ENCODE data around the gene IL4R.
A peak's percentile ranks its signal among the peaks of the same experiment; 100 is the strongest.
"Not testable (repeated sequence)": the region's sequence is repeated elsewhere in the genome, so short reads cannot be mapped to it uniquely, and the experiment has no call there.

The IL4R gene

GRCh38 chr16:27313422-27314160 lies at the start of gene IL4R:
Gene IL4R, plus strand, starts transcription at chr16:27313974. Its CDS starts 26,230 bp downstream, at chr16:27340204.
- peak within 1 kb of the TSS; percentile 66 for H2AFZ ChIP-seq (ENCODE audit: low read length, unreplicated experiment)
- peaks cover 27% of the 10 kb centered on the region for H3K4me1 ChIP-seq (ENCODE audit: control insufficient read depth, insufficient read depth, low read length, unreplicated experiment)
- H3K4me3 ChIP-seq (ENCODE audit: low read depth, low read length) = peak within 1 kb of the TSS; percentile 84
- H3K27me3 ChIP-seq (ENCODE audit: insufficient read depth, low read length) = no peaks in the 10 kb centered on the region
- H3K27ac ChIP-seq (ENCODE audit: low read depth, low read length) = peak within 1 kb of the TSS; percentile 89
- H3K79me2 ChIP-seq (ENCODE audit: control insufficient read depth, insufficient read depth, low read length, unreplicated experiment) = peaks cover 33% of the 10 kb centered on the region
- H3K36me3 ChIP-seq (ENCODE audit: insufficient read depth, low read length) = no peaks in the 10 kb centered on the region

- H3K27ac ChIP-seq (ENCODE audit: low read depth, low read length) = peak overlapping the region; percentile 74
- no peak overlapping the region for H3K4me3 ChIP-seq (ENCODE audit: low read depth, low read length)
- no peak overlapping the region for H2AFZ ChIP-seq (ENCODE audit: low read length, unreplicated experiment)
- no peaks in the 10 kb centered on the region for H3K36me3 ChIP-seq (ENCODE audit: insufficient read depth, low read length)
- H3K79me2 ChIP-seq (ENCODE audit: control insufficient read depth, insufficient read depth, low read length, unreplicated experiment) = peaks cover 21% of the 10 kb centered on the region
- no peaks in the 10 kb centered on the region for H3K27me3 ChIP-seq (ENCODE audit: insufficient read depth, low read length)
- peaks cover 20% of the 10 kb centered on the region for H3K4me1 ChIP-seq (ENCODE audit: control insufficient read depth, insufficient read depth, low read length, unreplicated experiment)
These were observed 49.6 kb upstream of the IL4R start for GRCh38 chr16:27264151-27264550.

- H3K27me3 ChIP-seq (ENCODE audit: insufficient read depth, low read length) = no peaks in the 10 kb centered on the region
- no peak overlapping the region for H2AFZ ChIP-seq (ENCODE audit: low read length, unreplicated experiment)
- H3K79me2 ChIP-seq (ENCODE audit: control insufficient read depth, insufficient read depth, low read length, unreplicated experiment) = peaks cover 21% of the 10 kb centered on the region
- no peak overlapping the region for H3K4me3 ChIP-seq (ENCODE audit: low read depth, low read length)
- no peak overlapping the region for H3K27ac ChIP-seq (ENCODE audit: low read depth, low read length)
- H3K36me3 ChIP-seq (ENCODE audit: insufficient read depth, low read length) = no peaks in the 10 kb centered on the region
- H3K4me1 ChIP-seq (ENCODE audit: control insufficient read depth, insufficient read depth, low read length, unreplicated experiment) = peaks cover 26% of the 10 kb centered on the region
These were observed 47.8 kb upstream of the IL4R start for GRCh38 chr16:27265982-27266381.

GRCh38 chr16:27267037-27267677 lies 46.6 kb upstream of the IL4R start:
- Histone ChIP-seq H3K27me3 (ENCODE audit: insufficient read depth, low read length) (no peaks in the 10 kb centered on the region), H3K4me3 (ENCODE audit: low read depth, low read length) (peak overlapping the region; percentile 94; the same call in 1 of the 2 replicates), H3K4me1 (ENCODE audit: control insufficient read depth, insufficient read depth, low read length, unreplicated experiment) (peaks cover 26% of the 10 kb centered on the region), H3K79me2 (ENCODE audit: control insufficient read depth, insufficient read depth, low read length, unreplicated experiment) (peaks cover 21% of the 10 kb centered on the region), H3K27ac (ENCODE audit: low read depth, low read length) (no peak overlapping the region), H3K36me3 (ENCODE audit: insufficient read depth, low read length) (no peaks in the 10 kb centered on the region), H2AFZ (ENCODE audit: low read length, unreplicated experiment) (no peak overlapping the region)

- no peaks in the 10 kb centered on the region for H3K36me3 ChIP-seq (ENCODE audit: insufficient read depth, low read length)
- peaks cover 21% of the 10 kb centered on the region for H3K79me2 ChIP-seq (ENCODE audit: control insufficient read depth, insufficient read depth, low read length, unreplicated experiment)
- H3K4me3 ChIP-seq (ENCODE audit: low read depth, low read length) = peak within 1 kb of the TSS; percentile 94
- peak within 1 kb of the TSS; percentile 78 for H2AFZ ChIP-seq (ENCODE audit: low read length, unreplicated experiment)
- no peaks in the 10 kb centered on the region for H3K27me3 ChIP-seq (ENCODE audit: insufficient read depth, low read length)
- H3K4me1 ChIP-seq (ENCODE audit: control insufficient read depth, insufficient read depth, low read length, unreplicated experiment) = peaks cover 30% of the 10 kb centered on the region
- H3K27ac ChIP-seq (ENCODE audit: low read depth, low read length) = peak within 1 kb of the TSS; percentile 53
These were observed 45.1 kb upstream of the IL4R start, which contains the start of gene NSMCE1 for GRCh38 chr16:27268376-27269299. Gene NSMCE1, minus strand, starts transcription at chr16:27268772. Its CDS starts 11,202 bp downstream, at chr16:27257570.

- no peak overlapping the region for H2AFZ ChIP-seq (ENCODE audit: low read length, unreplicated experiment)
- H3K4me1 ChIP-seq (ENCODE audit: control insufficient read depth, insufficient read depth, low read length, unreplicated experiment) = peaks cover 29% of the 10 kb centered on the region
- peak overlapping the region; percentile 53; the same call in 1 of the 2 replicates for H3K27ac ChIP-seq (ENCODE audit: low read depth, low read length)
- H3K27me3 ChIP-seq (ENCODE audit: insufficient read depth, low read length) = no peaks in the 10 kb centered on the region
- peaks cover 21% of the 10 kb centered on the region for H3K79me2 ChIP-seq (ENCODE audit: control insufficient read depth, insufficient read depth, low read length, unreplicated experiment)
- H3K36me3 ChIP-seq (ENCODE audit: insufficient read depth, low read length) = no peaks in the 10 kb centered on the region
- H3K4me3 ChIP-seq (ENCODE audit: low read depth, low read length) = peak overlapping the region; percentile 94
These were observed 44.2 kb upstream of the IL4R start for GRCh38 chr16:27269300-27270150.

GRCh38 chr16:27270349-27270748 lies 43.4 kb upstream of the IL4R start:
- Histone ChIP-seq H3K79me2 (ENCODE audit: control insufficient read depth, insufficient read depth, low read length, unreplicated experiment) (peaks cover 21% of the 10 kb centered on the region), H3K36me3 (ENCODE audit: insufficient read depth, low read length) (no peaks in the 10 kb centered on the region), H3K4me3 (ENCODE audit: low read depth, low read length) (no peak overlapping the region), H2AFZ (ENCODE audit: low read length, unreplicated experiment) (no peak overlapping the region), H3K27me3 (ENCODE audit: insufficient read depth, low read length) (no peaks in the 10 kb centered on the region), H3K4me1 (ENCODE audit: control insufficient read depth, insufficient read depth, low read length, unreplicated experiment) (peaks cover 22% of the 10 kb centered on the region), H3K27ac (ENCODE audit: low read depth, low read length) (no peak overlapping the region)

GRCh38 chr16:27272076-27272475 lies 41.7 kb upstream of the IL4R start:
- H3K27me3 ChIP-seq (ENCODE audit: insufficient read depth, low read length) = no peaks in the 10 kb centered on the region
- no peak overlapping the region for H2AFZ ChIP-seq (ENCODE audit: low read length, unreplicated experiment)
- peaks cover 17% of the 10 kb centered on the region for H3K4me1 ChIP-seq (ENCODE audit: control insufficient read depth, insufficient read depth, low read length, unreplicated experiment)
- no peak overlapping the region for H3K27ac ChIP-seq (ENCODE audit: low read depth, low read length)
- no peaks in the 10 kb centered on the region for H3K36me3 ChIP-seq (ENCODE audit: insufficient read depth, low read length)
- no peak overlapping the region for H3K4me3 ChIP-seq (ENCODE audit: low read depth, low read length)
- H3K79me2 ChIP-seq (ENCODE audit: control insufficient read depth, insufficient read depth, low read length, unreplicated experiment) = peaks cover 21% of the 10 kb centered on the region

- not testable (repeated sequence) for H3K4me3 ChIP-seq (ENCODE audit: low read depth, low read length); H3K27me3 ChIP-seq (ENCODE audit: insufficient read depth, low read length); H3K36me3 ChIP-seq (ENCODE audit: insufficient read depth, low read length); H3K27ac ChIP-seq (ENCODE audit: low read depth, low read length); H2AFZ ChIP-seq (ENCODE audit: low read length, unreplicated experiment)
- peaks cover 15% of the 10 kb centered on the region for H3K79me2 ChIP-seq (ENCODE audit: control insufficient read depth, insufficient read depth, low read length, unreplicated experiment)
- peaks cover 17% of the 10 kb centered on the region for H3K4me1 ChIP-seq (ENCODE audit: control insufficient read depth, insufficient read depth, low read length, unreplicated experiment)
These were observed 41.1 kb upstream of the IL4R start for GRCh38 chr16:27272697-27273096.

GRCh38 chr16:27273330-27273669 lies 40.5 kb upstream of the IL4R start:
- Histone ChIP-seq H3K4me3 (ENCODE audit: low read depth, low read length) (no peak overlapping the region), H3K36me3 (ENCODE audit: insufficient read depth, low read length) (no peaks in the 10 kb centered on the region), H2AFZ (ENCODE audit: low read length, unreplicated experiment) (no peak overlapping the region), H3K27me3 (ENCODE audit: insufficient read depth, low read length) (no peaks in the 10 kb centered on the region), H3K4me1 (ENCODE audit: control insufficient read depth, insufficient read depth, low read length, unreplicated experiment) (peaks cover 17% of the 10 kb centered on the region), H3K79me2 (ENCODE audit: control insufficient read depth, insufficient read depth, low read length, unreplicated experiment) (peaks cover 9% of the 10 kb centered on the region), H3K27ac (ENCODE audit: low read depth, low read length) (peak overlapping the region; percentile 11; the same call in 1 of the 2 replicates)
